HG03095 (cell line): ENCODE measurements around the gene ATXN10.

Source experiments
- ATAC-seq: cut with Tn5 transposase; IDR thresholded peaks from one replicate; pipeline ENCODE4 v1.9.1; 2021; ENCODE audit warnings: moderate library complexity; ENCODE audit not compliant: unreplicated experiment

ATXN10 gene

DNA sequence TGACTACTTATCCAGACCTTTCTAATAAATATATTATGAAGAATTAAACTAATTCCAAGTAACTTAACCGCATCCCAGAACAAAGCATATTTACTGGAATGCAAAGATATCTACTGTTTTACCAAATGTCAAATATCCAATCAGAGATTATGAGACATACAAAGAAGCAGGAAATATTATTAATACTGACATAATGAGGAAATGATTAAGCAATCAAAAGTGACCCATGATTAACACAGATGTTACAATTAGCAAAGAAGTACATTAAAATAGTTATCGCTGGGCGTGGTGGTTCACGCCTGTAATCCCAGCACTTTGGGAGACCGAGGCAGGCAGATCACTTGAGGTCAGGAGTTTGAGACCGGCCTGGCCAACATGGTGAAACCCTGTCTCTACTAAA, 200.1 kb downstream of the ATXN10 start:
- no peak for ATAC-seq

DNA sequence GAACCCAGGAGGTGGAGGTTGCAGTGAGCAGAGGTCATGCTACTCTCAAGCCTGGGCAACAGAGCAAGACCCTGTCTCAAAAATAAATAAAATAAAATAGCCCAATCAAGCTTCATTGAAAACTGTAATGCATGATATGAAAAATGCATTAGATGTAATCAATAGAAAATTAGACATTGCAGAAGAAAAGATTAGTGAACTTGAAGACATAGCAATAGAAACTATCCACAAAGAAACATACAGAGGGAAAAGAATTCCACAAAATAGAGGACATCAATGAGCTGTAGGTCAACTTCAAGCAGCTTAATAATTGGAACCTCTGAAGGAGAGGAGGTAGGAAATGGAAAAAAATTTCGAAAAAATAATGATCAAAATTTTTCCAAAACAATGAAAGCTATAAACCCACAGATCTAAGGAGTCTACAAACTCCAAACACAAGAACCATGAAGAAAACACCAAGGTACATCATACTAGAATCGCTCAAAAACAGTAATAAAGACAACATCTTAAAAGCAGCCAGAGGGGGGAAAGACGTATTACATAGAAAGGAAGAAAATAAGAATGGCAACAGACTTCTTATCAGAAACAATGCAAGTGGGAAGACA, 201.1 kb downstream of the ATXN10 start:
- ATAC-seq = no peak

DNA sequence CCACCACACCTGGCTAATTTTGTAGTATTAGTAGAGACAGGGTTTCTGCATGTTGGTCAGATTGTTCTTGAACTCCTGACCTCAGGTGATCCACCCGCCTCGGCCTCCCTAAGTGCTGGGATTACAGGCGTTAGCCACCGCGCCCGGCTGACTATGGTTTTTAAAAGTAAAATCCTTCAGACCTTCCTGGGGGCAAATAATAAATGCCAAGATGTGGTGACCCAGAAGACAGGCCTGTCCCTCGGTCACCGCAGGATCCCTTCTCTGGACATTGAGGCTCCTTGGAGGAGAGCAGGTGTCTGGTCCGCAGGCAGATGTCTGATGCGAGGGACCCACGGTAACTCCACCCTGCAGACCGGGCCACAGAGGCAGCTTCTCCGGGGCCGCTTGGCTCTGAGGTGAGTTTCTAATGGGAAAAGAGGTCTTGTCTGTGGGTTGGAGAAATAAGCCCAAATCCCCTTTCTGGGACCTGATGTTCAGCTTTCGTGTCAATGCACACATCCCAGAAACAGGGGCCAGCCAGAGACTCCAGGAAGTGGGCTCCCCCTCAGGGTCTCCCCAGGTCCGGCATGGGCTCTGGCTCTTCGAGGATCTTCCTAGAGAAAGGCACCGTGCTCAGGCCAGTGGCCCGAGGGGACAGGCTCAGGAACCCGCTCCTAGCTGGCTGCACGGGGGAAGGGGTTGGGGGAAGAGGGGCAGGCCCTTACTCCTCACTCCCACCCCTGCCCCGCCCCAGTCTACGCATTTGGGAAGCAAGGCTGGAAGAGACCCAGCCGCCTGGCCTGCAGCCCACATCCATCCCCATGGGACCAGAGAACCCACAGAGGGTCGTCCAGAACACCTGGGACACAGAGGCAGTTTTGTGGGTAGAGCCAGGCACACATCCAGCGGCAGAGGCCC, 204.8 kb downstream of the ATXN10 start:
- no peak for ATAC-seq

DNA sequence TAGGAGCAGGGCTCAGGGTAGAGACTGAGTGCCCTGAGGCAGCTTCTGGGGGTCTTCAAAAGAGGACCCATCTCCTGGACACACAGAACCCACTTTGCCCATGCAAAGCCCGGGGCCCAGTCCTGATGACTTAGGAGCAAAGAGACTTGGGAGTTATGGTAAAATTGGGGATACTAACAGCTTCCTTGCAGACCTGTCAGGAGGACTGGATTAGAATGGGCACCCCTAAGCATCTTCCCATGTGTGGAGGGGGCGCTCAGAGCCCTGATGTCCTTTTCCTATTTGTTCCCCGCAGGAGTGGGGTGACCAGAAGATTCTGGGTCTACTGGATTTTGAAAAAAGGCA, 205.4 kb downstream of the ATXN10 start:
- no peak for ATAC-seq

DNA sequence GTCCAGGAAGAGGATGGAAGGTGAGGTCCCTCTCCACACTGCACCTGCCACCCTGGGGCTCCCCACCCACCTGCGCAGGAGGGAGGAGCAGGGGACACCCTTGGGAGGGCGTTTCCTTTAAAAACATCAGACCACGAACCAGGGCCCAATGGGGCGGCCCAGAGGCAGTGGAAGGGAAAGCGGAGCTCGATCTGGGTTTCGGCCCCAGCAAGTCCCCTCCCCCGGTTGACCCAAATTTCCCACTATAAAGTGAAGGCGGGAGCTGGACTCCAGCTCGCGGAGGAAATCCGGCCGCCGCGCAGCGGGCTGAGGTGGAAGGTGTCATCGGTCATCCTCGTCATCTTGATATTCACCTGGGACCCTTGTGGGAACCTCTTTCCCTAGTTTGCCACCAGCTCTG, 206.0 kb downstream of the ATXN10 start:
- ATAC-seq = no peak

DNA sequence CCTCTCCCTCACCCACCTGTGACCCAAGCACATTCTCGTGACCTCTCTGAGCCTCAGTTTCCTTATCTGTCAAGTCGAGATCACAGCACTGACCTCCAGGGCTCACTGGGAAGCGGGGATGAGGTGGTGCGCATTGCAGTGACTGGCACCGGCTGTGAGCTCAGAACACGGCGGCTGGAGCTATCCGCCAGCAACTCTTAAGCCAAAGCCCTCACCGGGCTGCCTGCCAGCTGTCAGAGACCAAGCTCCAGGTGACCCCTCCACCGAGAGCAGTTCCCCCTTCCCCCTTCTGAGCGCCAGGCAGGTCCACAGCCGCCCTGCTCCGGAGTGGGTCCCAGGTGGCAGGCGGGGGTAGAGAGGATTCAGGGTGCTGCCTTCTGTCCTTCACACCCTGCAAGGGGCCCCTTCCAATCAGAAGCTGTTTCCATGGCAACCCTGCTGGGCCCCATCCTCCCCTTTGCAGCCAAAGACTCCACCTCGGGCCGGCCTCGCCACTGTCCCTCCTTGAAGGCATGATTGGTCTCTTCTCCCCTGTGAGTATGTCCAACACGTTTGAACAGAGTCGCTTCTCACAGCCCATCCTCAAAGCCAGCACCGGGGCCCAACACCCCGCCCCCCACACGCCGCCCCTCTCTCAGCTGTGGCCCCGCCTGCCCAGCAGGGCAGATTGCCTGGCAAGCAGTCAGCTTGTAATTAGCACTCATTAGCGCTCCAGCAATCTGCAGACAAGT, 206.6 kb downstream of the ATXN10 start:
- ATAC-seq = no peak

DNA sequence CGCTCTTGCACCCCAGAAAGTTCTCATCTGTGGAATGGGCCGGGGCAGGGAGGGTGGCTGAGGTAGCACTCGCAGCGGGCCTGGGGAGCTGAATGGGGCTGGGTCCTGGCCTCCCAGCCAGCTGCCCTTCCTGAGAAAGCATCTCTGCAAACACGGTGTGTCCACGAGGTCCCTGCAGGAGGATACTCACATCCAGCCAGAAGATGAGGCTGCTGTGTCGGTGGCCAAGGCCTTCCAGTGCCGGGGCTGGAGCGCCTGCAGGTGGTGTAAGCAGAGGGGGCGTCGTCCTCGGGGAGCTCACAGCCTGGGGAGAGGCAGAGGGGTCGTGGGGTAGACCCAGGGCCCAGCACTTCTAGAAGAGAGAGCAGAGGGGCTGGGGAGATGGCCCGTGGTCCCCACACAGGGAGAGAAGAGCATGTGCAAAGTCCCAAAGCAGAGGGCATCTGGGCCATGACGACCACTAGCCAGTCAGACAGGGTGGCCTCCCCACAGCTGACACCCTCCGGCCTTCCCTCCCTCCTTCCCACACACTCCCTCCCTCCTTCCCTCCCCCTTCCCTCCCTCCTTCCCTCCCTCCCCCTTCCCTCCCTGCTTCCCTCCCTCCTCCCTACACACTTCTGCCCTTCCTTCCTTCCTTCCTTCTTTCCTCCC, 207.4 kb downstream of the ATXN10 start:
- no peak for ATAC-seq

DNA sequence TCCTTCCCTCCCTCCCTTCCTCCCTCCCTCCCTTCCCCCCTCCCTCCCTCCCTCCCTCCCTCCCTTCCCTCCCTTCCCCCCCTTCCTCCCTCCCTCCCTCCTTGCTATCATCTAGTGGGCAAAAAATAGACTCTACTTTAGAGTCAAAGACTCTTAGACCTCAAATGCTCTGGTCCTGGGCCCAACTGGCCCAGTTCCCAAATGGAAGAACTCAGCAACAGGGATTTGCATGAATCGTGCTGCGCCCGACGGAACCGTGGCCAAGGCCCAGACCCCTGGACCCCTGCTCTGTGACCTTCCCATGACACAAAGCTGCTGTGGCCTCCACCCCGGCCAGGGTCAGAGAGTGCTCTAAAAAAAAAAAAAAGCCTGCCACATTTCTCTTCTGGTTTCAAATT, 207.9 kb downstream of the ATXN10 start:
- no peak for ATAC-seq

DNA sequence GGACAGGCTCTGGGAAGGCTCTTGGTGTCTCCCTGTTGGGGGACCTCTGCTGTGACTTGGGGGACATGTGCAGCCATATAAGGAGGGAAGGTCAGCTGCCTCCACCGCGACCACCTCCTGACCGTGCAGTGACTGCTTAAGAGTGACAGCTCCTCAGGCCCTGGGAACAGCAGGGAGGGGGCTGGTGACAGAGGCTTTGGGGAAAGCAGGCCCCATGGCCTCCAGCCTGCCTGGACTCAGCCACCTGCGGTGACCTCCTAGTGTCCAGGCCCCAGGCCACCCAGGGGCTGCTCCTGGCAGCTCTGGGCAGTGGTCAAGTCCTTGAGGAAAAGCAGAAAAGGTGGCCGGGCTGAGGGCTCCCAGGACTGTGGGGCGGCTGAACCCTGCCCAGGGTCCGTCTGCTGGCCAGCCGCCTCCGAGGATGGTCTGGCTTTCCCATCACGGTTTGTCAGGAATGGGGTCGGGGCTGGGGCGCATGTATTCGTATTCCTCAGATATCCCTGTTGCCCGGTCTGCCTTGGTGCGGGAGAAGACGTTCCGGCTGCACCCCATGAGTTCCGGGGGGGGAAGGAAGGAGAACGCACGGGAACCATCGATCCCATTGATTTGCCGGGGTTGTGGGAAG, 208.6 kb downstream of the ATXN10 start:
- no peak for ATAC-seq

DNA sequence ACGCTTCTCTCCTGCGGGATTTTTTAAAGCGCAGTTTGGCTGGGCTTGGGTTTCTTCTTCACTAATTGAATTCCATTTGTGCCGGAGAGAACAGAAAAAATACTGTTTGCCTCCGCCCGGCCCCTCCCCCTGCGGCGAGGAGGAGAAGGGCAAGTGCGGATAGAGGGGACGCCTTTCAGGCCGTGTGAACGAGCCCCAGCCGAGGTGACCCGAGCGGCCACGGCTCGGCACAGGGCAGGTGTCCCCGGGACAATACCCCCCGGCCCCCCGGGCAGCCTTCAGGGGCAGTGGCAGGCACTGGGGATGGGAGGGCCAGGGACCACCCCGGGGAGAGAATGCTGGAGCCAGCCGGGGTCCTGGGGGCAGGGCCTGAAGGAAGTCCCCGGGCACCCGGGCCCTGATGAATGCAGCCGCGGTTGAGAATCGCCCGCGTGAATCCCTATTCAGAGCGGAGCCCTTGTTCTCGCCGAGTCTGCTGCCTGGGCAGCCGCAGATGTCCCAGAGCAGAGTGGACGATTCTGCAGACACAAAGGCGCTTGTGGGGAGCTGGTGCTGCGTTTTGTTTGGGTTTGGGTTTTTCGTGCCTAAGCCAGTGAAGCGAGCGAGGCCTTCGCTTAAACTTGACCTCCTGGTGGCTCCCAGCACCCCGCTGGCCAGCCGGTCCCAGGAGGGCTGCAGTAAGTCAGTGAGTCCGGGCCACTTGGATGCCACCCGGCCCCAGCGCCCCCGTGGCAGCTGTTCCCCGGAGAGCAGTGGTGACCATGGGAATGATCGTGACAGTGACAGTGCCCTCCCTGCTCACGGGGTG, 209.3 kb downstream of the ATXN10 start:
- ATAC-seq = no peak

DNA sequence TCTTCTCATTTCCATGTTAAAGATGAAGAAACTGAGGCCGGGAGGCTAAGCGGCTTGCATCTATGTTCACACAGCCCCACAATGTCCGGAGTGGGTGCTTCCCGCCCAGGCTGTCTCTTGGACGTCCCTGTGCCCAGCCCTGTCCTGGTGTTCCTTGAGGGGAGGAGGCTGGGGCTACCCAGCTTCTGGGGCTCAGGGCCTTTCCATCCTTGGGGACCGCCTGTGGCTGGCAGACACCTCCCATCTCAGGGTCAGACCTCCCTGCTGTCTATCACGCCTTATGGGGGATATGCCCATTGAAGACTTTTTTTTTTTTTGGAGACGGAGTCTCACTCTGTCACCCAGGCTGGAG, 209.9 kb downstream of the ATXN10 start:
- no peak for ATAC-seq

DNA sequence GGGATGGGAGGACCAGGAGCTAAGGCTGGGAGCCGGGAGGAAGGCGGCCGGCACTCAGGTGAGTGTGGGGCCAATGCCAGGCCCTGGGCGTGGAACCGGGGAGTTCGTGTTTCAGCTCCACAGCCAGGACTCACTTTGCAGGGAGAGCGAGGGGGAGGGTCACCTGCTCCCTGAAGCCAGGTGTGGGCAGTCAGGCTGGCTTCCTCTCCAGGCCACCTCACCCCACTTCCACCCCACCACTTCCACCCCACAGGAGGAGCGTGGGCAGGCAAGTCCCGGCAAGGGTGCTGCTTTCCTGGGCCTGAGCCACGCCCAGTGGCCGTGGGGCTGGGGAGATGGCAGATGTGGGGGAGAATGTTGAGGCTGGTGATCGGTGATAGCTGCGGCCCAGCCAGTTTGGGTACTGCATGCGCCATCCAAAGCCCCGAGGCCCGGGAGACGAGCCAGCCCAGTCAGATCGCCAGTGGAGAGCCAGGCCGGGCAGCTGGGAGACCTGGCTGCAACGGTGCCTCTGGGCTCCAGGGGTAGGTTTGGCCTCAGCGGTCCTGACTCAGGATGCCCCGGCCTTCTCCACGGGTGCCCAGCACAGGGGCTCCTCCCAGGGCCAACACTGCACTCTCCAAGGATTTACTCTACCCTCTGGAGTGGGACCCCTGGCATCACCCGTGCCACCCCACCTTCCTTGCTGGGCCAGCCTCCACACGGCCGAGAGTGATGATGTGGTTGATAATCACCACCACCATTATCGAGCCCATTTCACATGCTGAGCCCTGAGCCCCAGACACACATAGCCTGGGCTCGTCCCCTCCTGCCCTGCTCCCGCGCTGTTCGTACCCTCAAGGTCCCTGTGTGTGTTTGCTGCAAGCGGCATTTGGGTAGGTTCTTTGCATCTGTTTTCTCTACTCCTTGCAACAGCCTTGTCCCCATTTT, 211.5 kb downstream of the ATXN10 start:
- no peak for ATAC-seq

DNA sequence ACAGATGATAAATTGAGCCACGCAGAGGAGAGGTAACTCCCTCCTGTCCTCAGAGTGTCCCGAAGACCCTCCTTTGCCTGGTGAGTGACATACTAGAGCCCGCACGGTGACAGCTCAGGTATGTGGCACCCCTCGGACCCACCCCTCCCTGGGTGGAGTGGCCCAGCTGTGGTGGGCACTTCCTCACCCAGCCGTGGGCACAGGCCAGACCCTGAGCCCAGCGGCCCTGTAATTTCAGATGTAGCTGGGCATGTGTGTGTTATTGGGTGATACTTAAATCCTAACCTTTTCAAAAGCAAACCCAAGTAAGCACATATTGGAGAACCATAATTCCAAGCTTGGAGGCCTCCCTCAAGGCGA, 212.2 kb downstream of the ATXN10 start:
- ATAC-seq = no peak

DNA sequence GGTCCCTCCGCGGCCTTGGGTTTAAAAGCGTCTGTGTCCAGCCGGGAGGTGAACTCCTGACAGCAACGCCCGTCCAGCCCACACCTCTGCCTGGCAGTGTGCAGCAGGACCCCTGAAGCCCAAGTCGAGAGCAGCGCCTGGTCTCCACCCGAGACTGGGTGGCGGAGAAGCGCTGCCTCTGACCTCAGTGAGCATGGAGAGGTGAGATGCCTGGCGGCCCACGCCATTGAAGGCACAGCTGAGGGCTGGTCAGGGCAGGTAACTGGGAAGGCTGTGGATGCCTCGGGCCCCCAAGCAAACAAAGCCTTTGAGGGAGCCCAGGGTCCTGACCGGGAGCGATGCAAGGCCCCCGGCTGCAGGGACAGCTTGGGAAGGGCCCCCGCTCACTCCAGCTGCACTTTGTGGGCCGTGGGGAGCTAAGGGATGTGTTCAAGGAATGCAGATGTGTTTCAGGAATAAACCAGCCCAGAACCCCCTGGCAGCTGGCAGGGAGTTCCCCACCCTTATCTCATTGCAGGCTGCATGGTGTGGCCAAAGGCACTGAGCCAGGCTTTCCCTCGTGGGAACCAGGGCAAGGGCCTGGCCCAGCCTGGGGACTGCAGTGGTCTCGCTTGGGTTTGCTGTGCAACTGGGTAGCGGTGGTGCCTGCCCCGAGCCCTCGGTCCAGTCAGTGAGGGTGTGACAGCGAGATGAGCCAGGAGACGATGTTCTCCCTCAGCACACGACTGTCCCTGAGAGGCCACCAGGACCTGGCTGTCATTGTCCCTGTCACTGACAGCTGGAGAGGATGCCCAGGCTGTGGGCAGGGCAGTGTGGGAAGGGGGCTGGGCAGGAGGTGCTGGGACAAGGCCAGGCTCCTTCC, 212.8 kb downstream of the ATXN10 start:
- ATAC-seq = no peak

DNA sequence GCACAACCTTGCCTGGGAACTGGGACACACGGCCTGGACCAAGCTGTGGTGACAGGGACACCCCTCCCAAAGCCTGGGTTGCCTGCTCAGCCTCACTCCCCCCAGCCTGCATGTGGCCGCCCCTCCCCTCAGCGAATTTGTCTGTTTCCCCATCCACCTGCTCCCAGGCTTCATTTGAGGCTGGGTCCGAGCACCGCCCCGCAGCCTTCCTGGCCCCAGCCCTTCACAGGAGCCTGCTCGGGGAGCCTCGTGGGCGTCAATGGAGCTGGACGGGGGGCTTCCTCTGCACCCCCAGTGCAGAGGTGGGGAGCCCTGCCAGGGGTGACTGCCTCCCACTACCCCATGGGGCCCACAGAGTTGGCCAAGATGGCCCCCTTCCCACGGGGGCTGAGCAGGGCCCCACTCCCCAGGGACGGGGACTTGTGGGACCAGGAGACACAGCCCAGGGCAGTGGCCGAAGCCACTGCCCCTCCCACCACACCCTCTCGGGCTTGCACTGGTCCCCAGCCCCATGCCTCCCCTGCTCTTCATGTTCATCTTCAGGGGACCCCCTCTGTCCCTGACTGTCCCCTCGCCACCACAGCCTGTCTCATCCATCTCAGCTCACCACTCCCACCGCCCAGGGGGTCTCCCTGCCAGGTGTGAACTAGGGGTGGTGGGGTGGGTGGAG, 213.7 kb downstream of the ATXN10 start:
- ATAC-seq = no peak

DNA sequence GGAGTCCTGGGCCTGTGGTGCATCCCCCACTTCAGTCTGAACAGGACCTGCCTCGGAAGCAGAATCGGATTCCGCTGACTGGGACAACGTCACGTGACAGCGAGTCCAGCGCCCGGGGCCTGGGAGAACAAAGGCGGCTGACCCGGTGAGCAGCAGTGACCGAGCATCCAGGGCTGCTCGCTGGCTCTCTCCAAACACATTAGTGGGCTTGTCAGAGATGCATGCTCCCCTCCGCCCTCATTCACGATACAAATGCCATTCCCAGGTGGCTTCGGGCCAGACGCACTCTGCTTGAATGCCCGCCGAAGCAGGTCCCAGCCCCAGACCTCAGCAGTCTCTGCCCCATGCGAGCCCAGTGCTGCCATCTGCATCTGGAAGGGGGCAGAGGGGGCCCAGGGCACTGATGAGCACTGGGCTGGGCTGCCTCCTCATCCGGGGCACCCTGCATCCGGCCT, 214.3 kb downstream of the ATXN10 start:
- ATAC-seq = no peak

DNA sequence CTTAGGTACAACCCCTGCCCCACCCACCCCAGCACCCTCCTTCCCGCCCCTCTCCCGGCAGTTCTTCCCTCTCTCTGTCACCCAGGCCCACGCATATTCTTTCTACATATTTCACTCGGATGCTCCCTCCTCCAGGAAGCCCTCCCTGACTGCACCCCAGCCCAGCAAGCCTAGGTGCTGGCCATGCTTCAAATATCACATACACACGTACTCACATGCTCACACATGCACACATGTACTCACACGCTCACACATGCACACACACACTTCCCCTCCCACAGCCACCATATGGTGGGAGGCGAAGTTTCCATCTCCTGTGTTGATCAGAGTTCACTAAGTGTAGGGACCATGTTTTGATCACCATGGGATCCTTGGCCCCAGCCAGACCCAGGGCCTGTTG, 214.9 kb downstream of the ATXN10 start:
- no peak for ATAC-seq
